Fibroblast of lung (primary cell): Measurements from ENCODE around the gene IFI27. TPM values are rescaled to one million over a fixed set of nuclear protein-coding genes. Genes with fewer than 3 reads are reported as not detected.
A peak's percentile ranks its signal among the peaks of the same experiment; 100 is the strongest.

ENCODE experiments used
- DNase-seq, 2 donors: peaks; one replicate each; pipeline versions ENCODE4 v3.0.0 to v3.0.0-alpha.2; 2010; ENCODE audit warnings: low read depth in 2 of 2
- H2AFZ ChIP-seq: 2 replicates; pipeline ENCODE4 v1.5.1; 2012; ENCODE audit warnings: low read length, control low read depth, inconsistent platforms
- H3K27ac ChIP-seq: 2 replicates; pipeline ENCODE4 v1.5.1; 2011; ENCODE audit warnings: low read length, control low read depth; ENCODE audit not compliant: insufficient read depth
- H3K27me3 ChIP-seq: 2 replicates; pipeline ENCODE4 v1.5.1; 2011; ENCODE audit warnings: mild to moderate bottlenecking, low read length; ENCODE audit not compliant: control insufficient read depth, insufficient read depth
- H3K36me3 ChIP-seq: 2 replicates; pipeline ENCODE4 v1.5.1; 2011; ENCODE audit warnings: low read length; ENCODE audit not compliant: control insufficient read depth, insufficient read depth
- H3K4me1 ChIP-seq: 2 replicates; pipeline ENCODE4 v1.5.1; 2011; ENCODE audit warnings: low read length; ENCODE audit not compliant: control insufficient read depth, insufficient read depth; ENCODE audit errors: extremely low read depth
- H3K4me2 ChIP-seq: 2 replicates; pipeline ENCODE4 v1.5.1; 2011; ENCODE audit warnings: low read length, control low read depth; ENCODE audit not compliant: insufficient read depth; ENCODE audit errors: extremely low read depth
- H3K4me3 ChIP-seq, 4 experiments: fragments of 200-600 bp in 1 of 4; sonication (generic) in 1 of 4; replicated peaks in 1 of 4; 2 replicates each; pipeline ENCODE4 v1.5.1; 2011 to 2016; ENCODE audit warnings: low read length in 4 of 4, low read depth in 3 of 4, mild to moderate bottlenecking in 3 of 4, control low read depth in 2 of 4, inconsistent platforms in 1 of 4, mixed read lengths in 1 of 4; ENCODE audit not compliant: insufficient read depth in 1 of 4; ENCODE audit errors: control extremely low read depth in 1 of 4
- H3K79me2 ChIP-seq: 2 replicates; pipeline ENCODE4 v1.5.1; 2012; ENCODE audit warnings: mild to moderate bottlenecking, low read length, inconsistent platforms; ENCODE audit not compliant: control insufficient read depth, insufficient read depth
- H3K9ac ChIP-seq: 2 replicates; pipeline ENCODE4 v1.5.1; 2011; ENCODE audit warnings: mild to moderate bottlenecking, low read length, control low read depth; ENCODE audit not compliant: insufficient read depth
- H3K9me3 ChIP-seq: 2 replicates; pipeline ENCODE4 v1.5.1; 2012; ENCODE audit warnings: low read depth, low read length; ENCODE audit not compliant: control insufficient read depth, insufficient read depth
- H4K20me1 ChIP-seq: 2 replicates; pipeline ENCODE4 v1.5.1; 2011; ENCODE audit warnings: low read length; ENCODE audit not compliant: control insufficient read depth, insufficient read depth; ENCODE audit errors: extremely low read depth
- CTCF ChIP-seq, 2 donors: IDR thresholded peaks in 1 of 2; conservative IDR thresholded peaks in 1 of 2; 1 replicate in 1 of 2; 2 replicates in 1 of 2; pipeline ENCODE4 v1.5.1; 2011 to 2012; ENCODE audit warnings: low read length in 2 of 2, control low read depth in 1 of 2, inconsistent platforms in 1 of 2, low read depth in 1 of 2, mild to moderate bottlenecking in 1 of 2
- EZH2 ChIP-seq: IDR thresholded peaks from 2 replicates; pipeline ENCODE4 v1.5.1; 2012; ENCODE audit warnings: low read length, control low read depth, mild to moderate bottlenecking; ENCODE audit errors: missing control alignments
- polyA plus RNA-seq, 2 donors: library from polyadenylated mRNA; depleted of rRNA in 1 of 2; stranded (reverse) in 1 of 2; unstranded in 1 of 2; fragments of >200 nt; gene quantifications; 2 replicates each; pipeline ENCODE4 v1.2.1, GENCODE V29; 2011 to 2012; ENCODE audit warnings: missing spikeins in 1 of 2
- total RNA-seq: library from RNA; depleted of rRNA; stranded (reverse); fragments of >200 nt; gene quantifications from 2 replicates; pipeline ENCODE4 v1.2.1, GENCODE V29; 2014

The IFI27 gene
- total and polyA plus RNA-seq, 2 donors (not counting 1 experiment from before 2014, with no cell fraction given), result 7.9 to 32.2 TPM

DNA sequence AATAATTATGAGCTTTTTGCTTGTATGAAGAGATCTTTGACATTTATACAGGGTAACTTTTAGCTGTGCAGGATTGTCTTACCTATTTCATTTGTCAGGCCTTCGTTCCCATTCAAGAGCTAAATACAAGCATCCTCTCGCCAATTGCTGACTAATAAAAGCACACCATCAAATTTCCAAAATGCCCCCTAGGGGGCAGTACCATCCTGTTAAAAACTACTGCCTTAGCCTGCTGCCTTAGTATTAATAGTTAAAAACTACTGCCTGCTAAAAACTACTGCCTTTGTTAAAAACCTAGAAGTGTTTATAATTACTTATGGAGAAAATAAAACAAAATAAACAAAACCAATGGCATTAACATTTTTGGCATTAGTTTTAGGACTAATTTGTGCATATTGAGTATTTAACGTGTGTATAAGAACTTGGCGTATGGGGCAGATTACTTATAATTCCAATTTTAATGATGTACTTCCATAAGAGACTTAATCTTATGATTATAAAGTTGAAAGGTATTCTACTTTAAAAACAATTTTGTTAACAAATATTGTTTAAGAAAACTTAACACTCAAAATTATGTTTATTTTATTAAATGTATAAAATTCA, 21.9 kb downstream of the IFI27 start:
- DNase-seq, result peak; percentile 45 to 77
- H3K79me2 ChIP-seq, result no peaks in the 10 kb centered on the region
- H3K4me2 ChIP-seq, result no peak overlapping the region
- H3K36me3 ChIP-seq, result peaks cover 2% of the 10 kb centered on the region
- no peaks in the 10 kb centered on the region for H3K4me1 ChIP-seq
- no peak overlapping the region for H3K9ac ChIP-seq
- H3K4me3 ChIP-seq, result no peak overlapping the region
- peak; percentile 72 to 81 for TF ChIP-seq CTCF (conservative IDR thresholded peaks at IDR 0.05 in 1 of 2, IDR thresholded peaks at IDR 0.05 in 1 of 2; ENCODE audit: low read depth in 1 of 2, low read length in 2 of 2)
- no peak for TF ChIP-seq EZH2
- no peaks in the 10 kb centered on the region for H3K27me3 ChIP-seq
- H3K27ac ChIP-seq, result no peak overlapping the region
- no peaks in the 10 kb centered on the region for H4K20me1 ChIP-seq
- no peak overlapping the region for H2AFZ ChIP-seq
- no peaks in the 10 kb centered on the region for H3K9me3 ChIP-seq

DNA sequence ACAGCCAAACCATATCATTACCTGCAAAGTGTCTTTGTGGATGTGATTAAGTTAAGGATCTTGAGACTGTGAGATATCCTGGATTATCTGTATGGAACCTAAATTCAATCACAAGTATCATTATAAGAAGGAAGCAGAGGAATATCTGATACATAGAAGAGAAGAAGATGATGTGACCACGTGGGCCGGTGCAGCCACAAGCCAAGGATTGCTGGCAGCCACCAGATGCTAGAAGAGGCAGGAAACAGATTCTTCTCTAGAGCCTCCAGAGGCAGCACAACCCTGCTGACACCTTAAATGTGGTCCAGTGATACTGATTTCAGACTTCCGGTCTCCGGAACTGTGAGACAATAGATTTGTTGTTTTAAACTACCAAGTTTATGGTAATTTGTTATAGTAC, 24.9 kb downstream of the IFI27 start:
- DNase-seq, result no peak
- H3K36me3 ChIP-seq, result no peaks in the 10 kb centered on the region
- H3K27me3 ChIP-seq, result no peaks in the 10 kb centered on the region
- no peaks in the 10 kb centered on the region for H4K20me1 ChIP-seq
- H3K27ac ChIP-seq, result no peak overlapping the region
- no peak overlapping the region for H3K4me2 ChIP-seq
- H3K9ac ChIP-seq, result no peak overlapping the region
- H3K9me3 ChIP-seq, result no peaks in the 10 kb centered on the region
- no peak overlapping the region for H3K4me3 ChIP-seq
- H3K4me1 ChIP-seq, result no peaks in the 10 kb centered on the region
- no peak overlapping the region for H2AFZ ChIP-seq
- TF ChIP-seq EZH2 (no peak), CTCF (conservative IDR thresholded peaks at IDR 0.05 in 1 of 2, IDR thresholded peaks at IDR 0.05 in 1 of 2; ENCODE audit: low read depth in 1 of 2, low read length in 2 of 2) (no peak)
- no peaks in the 10 kb centered on the region for H3K79me2 ChIP-seq

GRCh38 chr14:94136575-94137331, 26.2 kb downstream of the IFI27 start:
- Histone ChIP-seq H2AFZ (no peak overlapping the region), H3K9ac (no peak overlapping the region), H3K79me2 (no peaks in the 10 kb centered on the region), H3K4me3 (no peak overlapping the region), H3K36me3 (no peaks in the 10 kb centered on the region), H3K9me3 (no peaks in the 10 kb centered on the region), H3K27ac (no peak overlapping the region), H3K4me2 (peak overlapping the region; percentile 66), H4K20me1 (no peaks in the 10 kb centered on the region), H3K27me3 (no peaks in the 10 kb centered on the region), H3K4me1 (no peaks in the 10 kb centered on the region)
- peak; percentile 62 to 82 for DNase-seq
- TF ChIP-seq EZH2 (no peak), CTCF (conservative IDR thresholded peaks at IDR 0.05 in 1 of 2, IDR thresholded peaks at IDR 0.05 in 1 of 2; ENCODE audit: low read depth in 1 of 2, low read length in 2 of 2) (peak; percentile 98 to 99)
